ENCODE data around the gene FGF4.

Gene FGF4

GRCh38 chr11:69804769-69805508, 29.8 kb upstream of the FGF4 start:
- no peak for DNase-seq

GRCh38 chr11:69803604-69804218, 28.6 kb upstream of the FGF4 start:
- DNase-seq = no peak

GRCh38 chr11:69803022-69803421, 27.9 kb upstream of the FGF4 start:
- DNase-seq = no peak

GRCh38 chr11:69802590-69802989, 27.4 kb upstream of the FGF4 start:
- DNase-seq = no peak

- DNase-seq = no peak
Observed at GRCh38 chr11:69801513-69802335, 26.6 kb upstream of the FGF4 start.

GRCh38 chr11:69800278-69800677, 25.1 kb upstream of the FGF4 start:
- DNase-seq = no peak

- no peak for DNase-seq
Observed at GRCh38 chr11:69799582-69799981, 24.4 kb upstream of the FGF4 start.

GRCh38 chr11:69799097-69799496, 24.0 kb upstream of the FGF4 start:
- no peak for DNase-seq

- DNase-seq = no peak
Observed at GRCh38 chr11:69797737-69798528, 22.8 kb upstream of the FGF4 start.

GRCh38 chr11:69797156-69797555, 22.0 kb upstream of the FGF4 start:
- DNase-seq = no peak

- DNase-seq = no peak
Observed at GRCh38 chr11:69796063-69796462, 20.9 kb upstream of the FGF4 start.

- DNase-seq = no peak
Observed at GRCh38 chr11:69791276-69792180, 16.4 kb upstream of the FGF4 start.

- no peak for DNase-seq
Observed at GRCh38 chr11:69788956-69789355, 13.8 kb upstream of the FGF4 start.

- no peak for DNase-seq
Observed at GRCh38 chr11:69787906-69788305, 12.8 kb upstream of the FGF4 start.

GRCh38 chr11:69787457-69787856, 12.3 kb upstream of the FGF4 start:
- no peak for DNase-seq

GRCh38 chr11:69781241-69781640, 6.1 kb upstream of the FGF4 start:
- DNase-seq = no peak

- DNase-seq = no peak
Observed at GRCh38 chr11:69778373-69778772, 3.2 kb upstream of the FGF4 start.

- no peak for DNase-seq
Observed at GRCh38 chr11:69774354-69775162, 583 bp downstream of the FGF4 start.

GRCh38 chr11:69773626-69774353, 1.4 kb downstream of the FGF4 start:
- no peak for DNase-seq

GRCh38 chr11:69771466-69771865, 3.7 kb downstream of the FGF4 start:
- DNase-seq = no peak
